Stimulated activated naive CD4-positive, alpha-beta T cell treated with Interleukin-2 at 50 U/mL for 16 hours (primary cell): ENCODE measurements around the gene UTS2B.

Experiments
- DNase-seq: peaks from one replicate; lab custom pipeline; 2025; lab: John Stamatoyannopoulos, UW

The UTS2B gene

GRCh38 chr3:191329654-191330529 lies at the start of gene UTS2B:
Gene UTS2B, minus strand, starts transcription at chr3:191330526. Its CDS starts 48,337 bp downstream, at chr3:191282189.
- DNase-seq, result peak; percentile 3

GRCh38 chr3:191380001-191380400 lies 49.7 kb upstream of the UTS2B start:
- DNase-seq, result no peak

GRCh38 chr3:191379446-191379845 lies 49.1 kb upstream of the UTS2B start:
- DNase-seq, result no peak

GRCh38 chr3:191378142-191378812 lies 48.0 kb upstream of the UTS2B start:
- no peak for DNase-seq

GRCh38 chr3:191376516-191377141 lies 46.3 kb upstream of the UTS2B start:
- DNase-seq, result no peak

- DNase-seq, result no peak
Measured at GRCh38 chr3:191373327-191373726, 43.0 kb upstream of the UTS2B start.

GRCh38 chr3:191372122-191372521 lies 41.8 kb upstream of the UTS2B start:
- no peak for DNase-seq

- no peak for DNase-seq
Measured at GRCh38 chr3:191369616-191370010, 39.3 kb upstream of the UTS2B start.

- no peak for DNase-seq
Measured at GRCh38 chr3:191368755-191369615, 38.7 kb upstream of the UTS2B start.

GRCh38 chr3:191366675-191367074 lies 36.3 kb upstream of the UTS2B start:
- DNase-seq, result no peak

GRCh38 chr3:191363221-191363620 lies 32.9 kb upstream of the UTS2B start:
- no peak for DNase-seq

- no peak for DNase-seq
Measured at GRCh38 chr3:191362524-191363090, 32.3 kb upstream of the UTS2B start.

GRCh38 chr3:191362037-191362436 lies 31.7 kb upstream of the UTS2B start:
- no peak for DNase-seq

GRCh38 chr3:191361456-191361855 lies 31.1 kb upstream of the UTS2B start:
- DNase-seq, result no peak

GRCh38 chr3:191360620-191361019 lies 30.3 kb upstream of the UTS2B start:
- no peak for DNase-seq

- no peak for DNase-seq
Measured at GRCh38 chr3:191358929-191359328, 28.6 kb upstream of the UTS2B start.

- DNase-seq, result no peak
Measured at GRCh38 chr3:191357909-191358308, 27.6 kb upstream of the UTS2B start.

- DNase-seq, result no peak
Measured at GRCh38 chr3:191356631-191357439, 26.5 kb upstream of the UTS2B start.

- no peak for DNase-seq
Measured at GRCh38 chr3:191355406-191355805, 25.1 kb upstream of the UTS2B start.

GRCh38 chr3:191353022-191353777 lies 22.9 kb upstream of the UTS2B start:
- DNase-seq, result no peak
